Testis (tissue), 3 donors: ENCODE data around the gene IGFBPL1. TPM values are rescaled to one million over a fixed set of nuclear protein-coding genes. Genes with fewer than 3 reads are reported as not detected.

ENCODE experiments used
- DNase-seq: peaks from one replicate; pipeline ENCODE4 v3.0.0-alpha.2; 2019
- H3K27ac ChIP-seq, 2 donors: fragments of 200-600 bp; sonication (generic); one replicate each; pipeline ENCODE4 v1.5.1; 2019
- H3K27me3 ChIP-seq: fragments of 200-600 bp; sonication (generic); one replicate; pipeline ENCODE4 v1.5.1; 2019
- H3K36me3 ChIP-seq: fragments of 200-600 bp; sonication (generic); one replicate; pipeline ENCODE4 v1.5.1; 2017; ENCODE audit warnings: low read depth; ENCODE audit errors: missing control alignments
- H3K4me1 ChIP-seq: fragments of 200-600 bp; sonication (generic); one replicate; pipeline ENCODE4 v1.5.1; 2019
- H3K4me3 ChIP-seq, 2 donors: fragments of 200-600 bp; sonication (generic); one replicate each; pipeline ENCODE4 v1.5.1; 2017 to 2019
- H3K9me3 ChIP-seq: fragments of 200-600 bp; sonication (generic); one replicate; pipeline ENCODE4 v1.5.1; 2017
- CTCF ChIP-seq, 3 experiments: fragments of 450-650 bp in 2 of 3; fragments of 200-600 bp in 1 of 3; sonication (generic) in 1 of 3; IDR thresholded peaks; one replicate each; pipeline ENCODE4 v1.5.1; 2016 to 2019; ENCODE audit warnings: antibody characterized with exemption in 3 of 3, mild to moderate bottlenecking in 2 of 3, moderate library complexity in 1 of 3
- POLR2A ChIP-seq: fragments of 450-650 bp; IDR thresholded peaks from one replicate; pipeline ENCODE4 v1.6.1; 2017; ENCODE audit warnings: antibody characterized with exemption, mild to moderate bottlenecking, moderate library complexity
- WGBS, 2 donors: methylation state at CpG; one replicate each; pipeline ENCODE4 v1.1.5; 2018; 5-methylcytosine and 5-hydroxymethylcytosine counted together
- intact Hi-C: fragments of 100-400 bp; cut with DNase I; formaldehyde crosslinking; loops from one replicate; pipeline ENCODE4 v1.15.1; 2023; ENCODE audit warnings: low total_unique reads
- polyA plus RNA-seq: library from polyadenylated mRNA; stranded (reverse); fragments of 350-450 nt; fragmentation: Illumina TruSeq; extraction: RNeasy Lipid Tissue Mini Kit (QIAGEN cat#74804); gene quantifications from one replicate; pipeline ENCODE4 v1.2.3, GENCODE V29; 2014; ENCODE audit warnings: low read depth, low replicate concordance; ENCODE audit not compliant: insufficient read depth
- total RNA-seq, 2 donors: library from RNA; depleted of rRNA; stranded (reverse); fragments of >200 nt; gene quantifications; one replicate each; pipeline ENCODE4 v1.2.3, GENCODE V29; 2016

IGFBPL1 gene
- total and polyA plus RNA-seq, 3 donors from 2014 or later, result 5.8 to 18.4 (median 18.0) TPM

DNA sequence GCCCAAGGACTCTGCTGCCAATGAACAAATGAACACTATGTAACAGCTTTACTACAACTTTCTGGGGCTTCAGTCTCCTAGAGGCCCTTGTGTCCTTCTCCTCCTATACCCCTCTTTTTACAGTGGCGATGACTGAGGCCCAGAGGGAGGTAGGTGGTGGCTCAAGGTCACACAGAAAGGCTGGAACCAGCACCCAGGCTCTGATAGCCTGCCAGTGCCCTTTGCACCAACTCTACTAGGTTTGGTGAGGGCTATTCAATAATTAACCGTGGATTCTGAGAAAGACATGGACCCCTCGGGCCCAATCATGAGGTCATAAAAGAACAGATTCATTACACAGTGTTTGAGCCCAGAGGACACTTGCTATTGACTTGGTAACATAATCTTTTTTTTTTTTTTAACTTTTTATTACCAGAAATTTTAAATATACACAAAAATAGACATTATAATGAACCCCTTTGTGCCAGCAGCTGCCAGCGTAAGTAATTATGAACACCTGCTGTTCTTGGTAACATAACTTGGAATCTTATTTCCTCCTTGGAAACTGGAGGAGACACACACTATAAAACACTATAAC, 37.8 kb downstream of the IGFBPL1 start:
- DNase-seq, result no peak
- WGBS, 2 donors, result 81 to 88% methylated on average over 4 of the region's 4 CpGs
- H3K27me3 ChIP-seq, result no peaks in the 10 kb centered on the region
- intact Hi-C loops, result no loop called here
- no peak overlapping the region for H3K4me3 ChIP-seq
- no peaks in the 10 kb centered on the region for H3K9me3 ChIP-seq
- H3K36me3 ChIP-seq, result no peaks in the 10 kb centered on the region
- peaks cover 24% of the 10 kb centered on the region for H3K4me1 ChIP-seq
- TF ChIP-seq POLR2A (no peak), CTCF (IDR thresholded peaks at IDR 0.05) (no peak)
- no peak overlapping the region for H3K27ac ChIP-seq

GRCh38 chr9:38385896-38386295, 38.4 kb downstream of the IGFBPL1 start:
- no peak for DNase-seq
- Histone ChIP-seq H3K27me3 (no peaks in the 10 kb centered on the region), H3K4me1 (peaks cover 28% of the 10 kb centered on the region), H3K9me3 (no peaks in the 10 kb centered on the region), H3K4me3 (no peak overlapping the region), H3K27ac (no peak overlapping the region), H3K36me3 (no peaks in the 10 kb centered on the region)
- TF ChIP-seq POLR2A, result no peak
- no peak for TF ChIP-seq CTCF (IDR thresholded peaks at IDR 0.05)
- WGBS, 2 donors, result 94 to 100% methylated on average over 3 of the region's 3 CpGs
- intact Hi-C loops, result no loop called here

DNA sequence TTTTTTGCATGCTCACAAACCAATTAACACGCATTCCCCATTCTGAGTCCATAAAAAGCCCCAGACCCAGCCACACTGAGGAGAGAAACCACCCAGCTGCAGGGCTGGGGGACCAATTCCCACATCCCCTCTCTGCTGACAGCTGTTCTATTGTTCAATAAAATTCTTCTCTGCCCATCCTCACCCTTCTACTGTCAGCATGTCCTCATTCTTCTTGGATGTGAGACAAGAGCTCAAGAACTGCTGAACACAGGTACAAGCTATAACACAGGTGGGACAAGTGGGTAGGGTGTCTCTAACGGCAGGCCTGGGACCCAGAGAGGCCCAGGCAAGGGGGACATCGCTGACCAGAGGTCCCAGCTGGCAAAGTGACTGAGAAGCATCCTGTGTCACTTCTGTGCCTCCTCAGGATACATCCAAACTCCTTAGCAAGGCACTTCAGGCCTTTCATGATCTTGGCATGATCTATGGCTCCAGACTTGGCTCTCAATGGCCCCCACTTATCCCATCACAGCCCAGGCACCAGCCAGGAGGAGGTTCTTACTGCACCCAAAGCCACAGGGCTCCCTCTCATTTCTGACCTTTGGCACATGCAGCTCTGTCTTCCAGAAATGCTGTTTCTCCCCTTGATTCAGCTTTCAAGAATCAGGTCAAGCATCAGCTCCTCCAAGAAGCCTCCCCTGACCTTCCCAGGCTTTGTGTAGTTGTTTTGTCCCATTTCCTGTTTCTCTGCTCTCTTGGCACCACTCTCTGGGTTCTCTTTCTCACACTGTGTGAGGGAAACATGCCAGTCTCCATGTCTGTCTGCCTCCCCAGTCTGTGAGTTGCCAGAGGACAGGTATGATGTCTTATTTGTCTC, 39.0 kb downstream of the IGFBPL1 start:
- H3K9me3 ChIP-seq, result no peaks in the 10 kb centered on the region
- no peak for TF ChIP-seq CTCF (IDR thresholded peaks at IDR 0.05)
- no peak for TF ChIP-seq POLR2A
- no peaks in the 10 kb centered on the region for H3K27me3 ChIP-seq
- H3K36me3 ChIP-seq, result no peaks in the 10 kb centered on the region
- peaks cover 28% of the 10 kb centered on the region for H3K4me1 ChIP-seq
- DNase-seq, result no peak
- WGBS, 2 donors, result 81 to 89% methylated on average over 3 of the region's 3 CpGs
- no peak overlapping the region for H3K27ac ChIP-seq
- intact Hi-C loops, result no loop called here
- no peak overlapping the region for H3K4me3 ChIP-seq

- no peak for TF ChIP-seq POLR2A
- no peak for TF ChIP-seq CTCF (IDR thresholded peaks at IDR 0.05)
- Histone ChIP-seq H3K27me3 (no peaks in the 10 kb centered on the region), H3K27ac (peak overlapping the region; percentile 73 to 81), H3K4me1 (peaks cover 28% of the 10 kb centered on the region), H3K9me3 (no peaks in the 10 kb centered on the region), H3K4me3 (no peak overlapping the region), H3K36me3 (no peaks in the 10 kb centered on the region)
- intact Hi-C loops, result no loop called here
- 95 to 96% methylated on average over 7 to 8 of the region's 8 CpGs for WGBS, 2 donors
- DNase-seq, result no peak
Observed at GRCh38 chr9:38382141-38382540, 42.1 kb downstream of the IGFBPL1 start.
